Measurements from ENCODE around the gene KIF26B.

- TF ChIP-seq CTCF (IDR thresholded peaks at IDR 0.05; ENCODE audit: low read depth, low read length) (no peak), EZH2phosphoT487 (IDR thresholded peaks at IDR 0.05; ENCODE audit: low read depth) (no peak)
These were observed 177.3 kb downstream of the KIF26B start for GRCh38 chr1:245332085-245332484.

Measured in OCI-LY3 (cell line).